Measurements from ENCODE around the gene PAM.
"Not testable (repeated sequence)": the region's sequence is repeated elsewhere in the genome, so short reads cannot be mapped to it uniquely, and the experiment has no call there.

PAM gene

GRCh38 chr5:102996011-102996575 is 241.0 kb downstream of the PAM start:
- Histone ChIP-seq H3K4me3 (ENCODE audit: extremely low read depth, insufficient read depth, low read length, poor library complexity, severe bottlenecking) (no peak overlapping the region), H3K36me3 (ENCODE audit: control insufficient read depth, insufficient read depth, low read length) (peaks cover 20% of the 10 kb centered on the region), H3K9me3 (ENCODE audit: control insufficient read depth, low read length) (no peaks in the 10 kb centered on the region), H3K27ac (ENCODE audit: low read depth, low read length, severe bottlenecking) (no peak overlapping the region), H3K4me1 (ENCODE audit: control insufficient read depth, insufficient read depth, low read length, poor library complexity, severe bottlenecking) (no peaks in the 10 kb centered on the region)
- 100% methylated on average over 1 of the region's 1 CpG; no CpG with 5 or more reads in 1 of the 2 experiments for WGBS, 2 experiments (ENCODE audit: insufficient coverage in 2 of 2)

GRCh38 chr5:102998224-102998623 is 243.1 kb downstream of the PAM start:
- H3K4me3 ChIP-seq (ENCODE audit: extremely low read depth, insufficient read depth, low read length, poor library complexity, severe bottlenecking), result no peak overlapping the region
- no CpG with 5 or more reads among the region's 2 CpGs for WGBS, 2 experiments (ENCODE audit: insufficient coverage in 2 of 2)
- no peaks in the 10 kb centered on the region for H3K4me1 ChIP-seq (ENCODE audit: control insufficient read depth, insufficient read depth, low read length, poor library complexity, severe bottlenecking)
- H3K36me3 ChIP-seq (ENCODE audit: control insufficient read depth, insufficient read depth, low read length), result peaks cover 23% of the 10 kb centered on the region
- no peaks in the 10 kb centered on the region for H3K9me3 ChIP-seq (ENCODE audit: control insufficient read depth, low read length)
- H3K27ac ChIP-seq (ENCODE audit: low read depth, low read length, severe bottlenecking), result no peak overlapping the region

- peaks cover 23% of the 10 kb centered on the region for H3K36me3 ChIP-seq (ENCODE audit: control insufficient read depth, insufficient read depth, low read length)
- no peak overlapping the region for H3K4me3 ChIP-seq (ENCODE audit: extremely low read depth, insufficient read depth, low read length, poor library complexity, severe bottlenecking)
- WGBS, 2 experiments (ENCODE audit: insufficient coverage in 2 of 2), result 93 to 94% methylated on average over 2 to 3 of the region's 3 CpGs
- H3K9me3 ChIP-seq (ENCODE audit: control insufficient read depth, low read length), result no peaks in the 10 kb centered on the region
- no peaks in the 10 kb centered on the region for H3K4me1 ChIP-seq (ENCODE audit: control insufficient read depth, insufficient read depth, low read length, poor library complexity, severe bottlenecking)
- no peak overlapping the region for H3K27ac ChIP-seq (ENCODE audit: low read depth, low read length, severe bottlenecking)
Measured at GRCh38 chr5:102999191-102999590, 244.1 kb downstream of the PAM start.

GRCh38 chr5:102999621-103000020 is 244.5 kb downstream of the PAM start:
- H3K27ac ChIP-seq (ENCODE audit: low read depth, low read length, severe bottlenecking); H3K9me3 ChIP-seq (ENCODE audit: control insufficient read depth, low read length); H3K4me1 ChIP-seq (ENCODE audit: control insufficient read depth, insufficient read depth, low read length, poor library complexity, severe bottlenecking); H3K4me3 ChIP-seq (ENCODE audit: extremely low read depth, insufficient read depth, low read length, poor library complexity, severe bottlenecking): not testable (repeated sequence)
- 100% methylated on average over 1 of the region's 1 CpG for WGBS, 2 experiments (ENCODE audit: insufficient coverage in 2 of 2)
- H3K36me3 ChIP-seq (ENCODE audit: control insufficient read depth, insufficient read depth, low read length), result peaks cover 26% of the 10 kb centered on the region

GRCh38 chr5:103000089-103000488 is 245.0 kb downstream of the PAM start:
- H3K27ac ChIP-seq (ENCODE audit: low read depth, low read length, severe bottlenecking), result no peak overlapping the region
- no peak overlapping the region for H3K4me3 ChIP-seq (ENCODE audit: extremely low read depth, insufficient read depth, low read length, poor library complexity, severe bottlenecking)
- peaks cover 26% of the 10 kb centered on the region for H3K36me3 ChIP-seq (ENCODE audit: control insufficient read depth, insufficient read depth, low read length)
- H3K4me1 ChIP-seq (ENCODE audit: control insufficient read depth, insufficient read depth, low read length, poor library complexity, severe bottlenecking), result no peaks in the 10 kb centered on the region
- no peaks in the 10 kb centered on the region for H3K9me3 ChIP-seq (ENCODE audit: control insufficient read depth, low read length)

- H3K9me3 ChIP-seq (ENCODE audit: control insufficient read depth, low read length), result no peaks in the 10 kb centered on the region
- no peak overlapping the region for H3K4me3 ChIP-seq (ENCODE audit: extremely low read depth, insufficient read depth, low read length, poor library complexity, severe bottlenecking)
- H3K4me1 ChIP-seq (ENCODE audit: control insufficient read depth, insufficient read depth, low read length, poor library complexity, severe bottlenecking), result no peaks in the 10 kb centered on the region
- H3K27ac ChIP-seq (ENCODE audit: low read depth, low read length, severe bottlenecking), result no peak overlapping the region
- peaks cover 39% of the 10 kb centered on the region for H3K36me3 ChIP-seq (ENCODE audit: control insufficient read depth, insufficient read depth, low read length)
- 100% methylated on average over 1 of the region's 4 CpGs; no CpG with 5 or more reads in 1 of the 2 experiments for WGBS, 2 experiments (ENCODE audit: insufficient coverage in 2 of 2)
Measured at GRCh38 chr5:103003872-103004271, 248.8 kb downstream of the PAM start.

GRCh38 chr5:103005276-103005675 is 250.2 kb downstream of the PAM start:
- Histone ChIP-seq H3K36me3 (ENCODE audit: control insufficient read depth, insufficient read depth, low read length) (peaks cover 39% of the 10 kb centered on the region), H3K4me3 (ENCODE audit: extremely low read depth, insufficient read depth, low read length, poor library complexity, severe bottlenecking) (no peak overlapping the region), H3K27ac (ENCODE audit: low read depth, low read length, severe bottlenecking) (no peak overlapping the region), H3K4me1 (ENCODE audit: control insufficient read depth, insufficient read depth, low read length, poor library complexity, severe bottlenecking) (no peaks in the 10 kb centered on the region), H3K9me3 (ENCODE audit: control insufficient read depth, low read length) (no peaks in the 10 kb centered on the region)

GRCh38 chr5:103006921-103007320 is 251.8 kb downstream of the PAM start:
- no peaks in the 10 kb centered on the region for H3K4me1 ChIP-seq (ENCODE audit: control insufficient read depth, insufficient read depth, low read length, poor library complexity, severe bottlenecking)
- H3K4me3 ChIP-seq (ENCODE audit: extremely low read depth, insufficient read depth, low read length, poor library complexity, severe bottlenecking), result no peak overlapping the region
- WGBS, 2 experiments (ENCODE audit: insufficient coverage in 2 of 2), result no CpG with 5 or more reads among the region's 1 CpG
- H3K36me3 ChIP-seq (ENCODE audit: control insufficient read depth, insufficient read depth, low read length), result peaks cover 50% of the 10 kb centered on the region
- H3K9me3 ChIP-seq (ENCODE audit: control insufficient read depth, low read length), result no peaks in the 10 kb centered on the region
- no peak overlapping the region for H3K27ac ChIP-seq (ENCODE audit: low read depth, low read length, severe bottlenecking)

GRCh38 chr5:103010168-103010567 is 255.1 kb downstream of the PAM start:
- Histone ChIP-seq H3K9me3 (ENCODE audit: control insufficient read depth, low read length) (no peaks in the 10 kb centered on the region), H3K4me3 (ENCODE audit: extremely low read depth, insufficient read depth, low read length, poor library complexity, severe bottlenecking) (no peak overlapping the region), H3K27ac (ENCODE audit: low read depth, low read length, severe bottlenecking) (no peak overlapping the region), H3K36me3 (ENCODE audit: control insufficient read depth, insufficient read depth, low read length) (peaks cover 47% of the 10 kb centered on the region), H3K4me1 (ENCODE audit: control insufficient read depth, insufficient read depth, low read length, poor library complexity, severe bottlenecking) (no peaks in the 10 kb centered on the region)
- WGBS, 2 experiments (ENCODE audit: insufficient coverage in 2 of 2), result 100% methylated on average over 1 of the region's 2 CpGs; no CpG with 5 or more reads in 1 of the 2 experiments

GRCh38 chr5:103013933-103014552 is 258.9 kb downstream of the PAM start:
- no peak overlapping the region for H3K4me3 ChIP-seq (ENCODE audit: extremely low read depth, insufficient read depth, low read length, poor library complexity, severe bottlenecking)
- no CpG with 5 or more reads among the region's 1 CpG for WGBS, 2 experiments (ENCODE audit: insufficient coverage in 2 of 2)
- no peak overlapping the region for H3K27ac ChIP-seq (ENCODE audit: low read depth, low read length, severe bottlenecking)
- H3K9me3 ChIP-seq (ENCODE audit: control insufficient read depth, low read length), result no peaks in the 10 kb centered on the region
- peaks cover 55% of the 10 kb centered on the region for H3K36me3 ChIP-seq (ENCODE audit: control insufficient read depth, insufficient read depth, low read length)
- no peaks in the 10 kb centered on the region for H3K4me1 ChIP-seq (ENCODE audit: control insufficient read depth, insufficient read depth, low read length, poor library complexity, severe bottlenecking)

GRCh38 chr5:103014983-103015382 is 259.9 kb downstream of the PAM start:
- no peaks in the 10 kb centered on the region for H3K4me1 ChIP-seq (ENCODE audit: control insufficient read depth, insufficient read depth, low read length, poor library complexity, severe bottlenecking)
- peaks cover 57% of the 10 kb centered on the region for H3K36me3 ChIP-seq (ENCODE audit: control insufficient read depth, insufficient read depth, low read length)
- H3K27ac ChIP-seq (ENCODE audit: low read depth, low read length, severe bottlenecking), result no peak overlapping the region
- no peak overlapping the region for H3K4me3 ChIP-seq (ENCODE audit: extremely low read depth, insufficient read depth, low read length, poor library complexity, severe bottlenecking)
- no peaks in the 10 kb centered on the region for H3K9me3 ChIP-seq (ENCODE audit: control insufficient read depth, low read length)
- WGBS, 2 experiments (ENCODE audit: insufficient coverage in 2 of 2), result no CpG with 5 or more reads among the region's 2 CpGs
